Loucy (cell line): ENCODE measurements around the gene RASSF10.

Experiments
- H2AFZ ChIP-seq: fragments of 200-600 bp; sonication (generic); 2 replicates; pipeline ENCODE4 v1.6.0; 2016; ENCODE audit warnings: antibody characterized with exemption, mild to moderate bottlenecking, low read length, moderate library complexity
- H3F3A ChIP-seq: fragments of 200-600 bp; 2 replicates; pipeline ENCODE4 v1.6.0; 2016; ENCODE audit warnings: antibody characterized with exemption, low read depth, mild to moderate bottlenecking
- H3K27me3 ChIP-seq: fragments of 200-600 bp; sonication (generic); 2 replicates; pipeline ENCODE4 v1.6.1; 2014; ENCODE audit warnings: low read length, mild to moderate bottlenecking; ENCODE audit not compliant: insufficient read depth, poor library complexity, severe bottlenecking
- H3K36me3 ChIP-seq: fragments of 200-600 bp; sonication (generic); 2 replicates; pipeline ENCODE4 v1.6.1; 2016; ENCODE audit warnings: low read length; ENCODE audit not compliant: insufficient read depth
- H3K4me1 ChIP-seq: fragments of 200-600 bp; sonication (generic); 2 replicates; pipeline ENCODE4 v1.5.1; 2014; ENCODE audit warnings: low read length, mild to moderate bottlenecking; ENCODE audit not compliant: insufficient read depth, poor library complexity, severe bottlenecking
- H3K4me2 ChIP-seq: fragments of 200-600 bp; sonication (generic); 2 replicates; pipeline ENCODE4 v1.6.0; 2014; ENCODE audit warnings: antibody characterized with exemption, low read length, low read depth, mild to moderate bottlenecking; ENCODE audit not compliant: poor library complexity, severe bottlenecking
- H3K4me3 ChIP-seq: fragments of 200-600 bp; sonication (generic); 2 replicates; pipeline ENCODE4 v1.5.1; 2014; ENCODE audit warnings: low read length, mild to moderate bottlenecking, mixed read lengths; ENCODE audit not compliant: poor library complexity, severe bottlenecking
- H3K79me2 ChIP-seq: fragments of 200-600 bp; sonication (generic); 2 replicates; pipeline ENCODE4 v1.6.1; 2014; ENCODE audit warnings: low read length; ENCODE audit not compliant: insufficient read depth
- H3K9ac ChIP-seq: fragments of 200-600 bp; sonication (generic); 2 replicates; pipeline ENCODE4 v1.6.0; 2014; ENCODE audit warnings: mild to moderate bottlenecking, low read depth, low read length, moderate library complexity; ENCODE audit not compliant: poor library complexity, severe bottlenecking
- H3K9me2 ChIP-seq: fragments of 200-600 bp; sonication (generic); replicated peaks from 2 replicates; pipeline ENCODE4 v1.6.1; 2016; ENCODE audit warnings: low read depth, low read length, mixed read lengths
- H3K9me3 ChIP-seq: fragments of 200-600 bp; sonication (generic); 2 replicates; pipeline ENCODE4 v1.6.1; 2014; ENCODE audit warnings: mild to moderate bottlenecking, antibody characterized with exemption, low read length, low read depth; ENCODE audit not compliant: insufficient read depth
- H4K20me1 ChIP-seq: fragments of 200-600 bp; sonication (generic); 2 replicates; pipeline ENCODE4 v1.6.0; 2014; ENCODE audit warnings: antibody characterized with exemption, low read length, mild to moderate bottlenecking; ENCODE audit not compliant: insufficient read depth, poor library complexity, severe bottlenecking
- CTCF ChIP-seq: fragments of 200-600 bp; sonication (generic); conservative IDR thresholded peaks from 2 replicates; pipeline ENCODE4 v1.5.1; 2014; ENCODE audit warnings: mild to moderate bottlenecking, antibody characterized with exemption, low read length
- EZH2phosphoT487 ChIP-seq: fragments of 200-600 bp; IDR thresholded peaks from 2 replicates; pipeline ENCODE4 v1.6.1; 2018; ENCODE audit warnings: antibody characterized with exemption, mild to moderate bottlenecking, moderate library complexity, borderline replicate concordance

Gene RASSF10

GRCh38 chr11:13008625-13009475 is at the start of gene RASSF10:
TSS of gene RASSF10 (plus strand) at chr11:13009316. CDS start at chr11:13009577, 261 bp downstream.
- Histone ChIP-seq H3K36me3 (no peaks in the 10 kb centered on the region), H3K4me2 (no peak within 1 kb of the TSS), H3K9me2 (no peaks in the 10 kb centered on the region), H3K9me3 (no peaks in the 10 kb centered on the region), H3K79me2 (no peaks in the 10 kb centered on the region), H3K4me1 (no peaks in the 10 kb centered on the region), H3F3A (no peaks in the 10 kb centered on the region), H3K9ac (no peak within 1 kb of the TSS), H2AFZ (no peak within 1 kb of the TSS), H4K20me1 (no peaks in the 10 kb centered on the region), H3K4me3 (no peak within 1 kb of the TSS), H3K27me3 (no peaks in the 10 kb centered on the region)
- TF ChIP-seq EZH2phosphoT487 (no peak), CTCF (no peak)

- H2AFZ ChIP-seq, result no peak overlapping the region
- H3K27me3 ChIP-seq, result no peaks in the 10 kb centered on the region
- no peaks in the 10 kb centered on the region for H3K9me3 ChIP-seq
- TF ChIP-seq EZH2phosphoT487, result no peak
- TF ChIP-seq CTCF, result no peak
- no peak overlapping the region for H3K4me2 ChIP-seq
- H3K4me1 ChIP-seq, result no peaks in the 10 kb centered on the region
- no peaks in the 10 kb centered on the region for H3K79me2 ChIP-seq
- H3K9ac ChIP-seq, result no peak overlapping the region
- H3K9me2 ChIP-seq, result no peaks in the 10 kb centered on the region
- no peak overlapping the region for H3K4me3 ChIP-seq
- no peaks in the 10 kb centered on the region for H3K36me3 ChIP-seq
- H3F3A ChIP-seq, result no peaks in the 10 kb centered on the region
- H4K20me1 ChIP-seq, result no peaks in the 10 kb centered on the region
These were observed 47.5 kb upstream of the RASSF10 start for GRCh38 chr11:12961615-12962014.

GRCh38 chr11:12962306-12962705 is 46.8 kb upstream of the RASSF10 start:
- Histone ChIP-seq H2AFZ (no peak overlapping the region), H4K20me1 (no peaks in the 10 kb centered on the region), H3K27me3 (no peaks in the 10 kb centered on the region), H3K36me3 (no peaks in the 10 kb centered on the region), H3K4me2 (no peak overlapping the region), H3K9me2 (no peaks in the 10 kb centered on the region), H3K9ac (no peak overlapping the region), H3F3A (no peaks in the 10 kb centered on the region), H3K79me2 (no peaks in the 10 kb centered on the region), H3K4me1 (no peaks in the 10 kb centered on the region), H3K4me3 (no peak overlapping the region), H3K9me3 (no peaks in the 10 kb centered on the region)
- TF ChIP-seq CTCF (no peak), EZH2phosphoT487 (no peak)
